Osteocyte (in vitro differentiated cells): ENCODE measurements around the gene KAZN. TPM values are rescaled to one million over a fixed set of nuclear protein-coding genes. Genes with fewer than 3 reads are reported as not detected.

Source experiments
- DNase-seq: peaks from one replicate; pipeline ENCODE4 v3.0.0; 2021; ENCODE audit warnings: mixed read lengths; ENCODE audit not compliant: unreplicated experiment; ENCODE audit errors: extremely low spot score
- H3K27ac Mint-ChIP-seq: one replicate; pipeline ENCODE4 v1.8.0; 2021; ENCODE audit warnings: mild to moderate bottlenecking, mixed read lengths; ENCODE audit not compliant: unreplicated experiment
- H3K27me3 Mint-ChIP-seq: one replicate; pipeline ENCODE4 v1.8.0; 2021; ENCODE audit warnings: mixed read lengths; ENCODE audit not compliant: unreplicated experiment
- H3K36me3 Mint-ChIP-seq: one replicate; pipeline ENCODE4 v1.8.0; 2021; ENCODE audit warnings: mixed read lengths; ENCODE audit not compliant: unreplicated experiment
- H3K4me1 Mint-ChIP-seq: one replicate; pipeline ENCODE4 v1.8.0; 2021; ENCODE audit warnings: mixed read lengths; ENCODE audit not compliant: unreplicated experiment
- H3K4me3 Mint-ChIP-seq: one replicate; pipeline ENCODE4 v1.8.0; 2021; ENCODE audit warnings: mild to moderate bottlenecking, moderate library complexity, mixed read lengths; ENCODE audit not compliant: unreplicated experiment
- H3K9me3 Mint-ChIP-seq: one replicate; pipeline ENCODE4 v1.8.0; 2021; ENCODE audit warnings: mixed read lengths; ENCODE audit not compliant: unreplicated experiment
- CTCF ChIP-seq: fragments of 200-600 bp; sonication (generic); IDR thresholded peaks from 2 replicates; pipeline ENCODE4 v1.5.0; 2021; ENCODE audit warnings: antibody characterized with exemption, mild to moderate bottlenecking, moderate library complexity
- total RNA-seq: library from RNA; stranded (reverse); gene quantifications from 2 replicates; pipeline ENCODE4 v1.2.1, GENCODE V29; 2021

Gene KAZN
- total RNA-seq, 1 donor from 2014 or later = 47.1 TPM

- TF ChIP-seq CTCF = no peak
- Mint-ChIP-seq H3K36me3 (no peaks in the 10 kb centered on the region), H3K9me3 (peaks cover 17% of the 10 kb centered on the region), H3K4me1 (no peaks in the 10 kb centered on the region), H3K27ac (no peak overlapping the region), H3K27me3 (no peaks in the 10 kb centered on the region), H3K4me3 (no peak overlapping the region)
- no peak for DNase-seq
These were observed 86.6 kb downstream of the KAZN start for GRCh38 chr1:14685078-14685477.

GRCh38 chr1:14686701-14687100 lies 88.2 kb downstream of the KAZN start:
- Mint-ChIP-seq H3K9me3 (peaks cover 17% of the 10 kb centered on the region), H3K27ac (no peak overlapping the region), H3K27me3 (no peaks in the 10 kb centered on the region), H3K4me3 (no peak overlapping the region), H3K4me1 (no peaks in the 10 kb centered on the region), H3K36me3 (no peaks in the 10 kb centered on the region)
- TF ChIP-seq CTCF = no peak
- no peak for DNase-seq

GRCh38 chr1:14687147-14687546 lies 88.7 kb downstream of the KAZN start:
- TF ChIP-seq CTCF = no peak
- Mint-ChIP-seq H3K27me3 (no peaks in the 10 kb centered on the region), H3K27ac (no peak overlapping the region), H3K4me3 (no peak overlapping the region), H3K36me3 (no peaks in the 10 kb centered on the region), H3K4me1 (no peaks in the 10 kb centered on the region), H3K9me3 (peaks cover 17% of the 10 kb centered on the region)
- DNase-seq = no peak

GRCh38 chr1:14689996-14690615 lies 91.6 kb downstream of the KAZN start:
- H3K9me3 Mint-ChIP-seq = peaks cover 5% of the 10 kb centered on the region
- H3K27me3 Mint-ChIP-seq = no peaks in the 10 kb centered on the region
- H3K36me3 Mint-ChIP-seq = no peaks in the 10 kb centered on the region
- H3K27ac Mint-ChIP-seq = no peak overlapping the region
- TF ChIP-seq CTCF = no peak
- DNase-seq = no peak
- H3K4me3 Mint-ChIP-seq = no peak overlapping the region
- H3K4me1 Mint-ChIP-seq = no peaks in the 10 kb centered on the region

GRCh38 chr1:14693949-14694348 lies 95.5 kb downstream of the KAZN start:
- no peak overlapping the region for H3K27ac Mint-ChIP-seq
- no peak overlapping the region for H3K4me3 Mint-ChIP-seq
- no peaks in the 10 kb centered on the region for H3K36me3 Mint-ChIP-seq
- no peaks in the 10 kb centered on the region for H3K4me1 Mint-ChIP-seq
- no peak for DNase-seq
- H3K27me3 Mint-ChIP-seq = no peaks in the 10 kb centered on the region
- H3K9me3 Mint-ChIP-seq = no peaks in the 10 kb centered on the region
- no peak for TF ChIP-seq CTCF
